Thyroid gland (tissue), 4 donors: ENCODE measurements around the gene P2RY2.

Experiments
- CTCF ChIP-seq, 6 experiments: fragments of 200-600 bp in 3 of 6; fragments of 450-650 bp in 3 of 6; sonication (generic) in 3 of 6; IDR thresholded peaks; one replicate each; pipeline ENCODE4 v1.5.1; 2016 to 2019; ENCODE audit warnings: antibody characterized with exemption in 6 of 6, mild to moderate bottlenecking in 2 of 6, inconsistent platforms in 1 of 6, moderate library complexity in 1 of 6
- POLR2A ChIP-seq, 2 donors: fragments of 450-650 bp; IDR thresholded peaks; one replicate each; pipeline ENCODE4 v1.6.1; 2017; ENCODE audit warnings: antibody characterized with exemption in 2 of 2, mild to moderate bottlenecking in 2 of 2, moderate library complexity in 1 of 2

- TF ChIP-seq CTCF (IDR thresholded peaks at IDR 0.05) (no peak), POLR2A (IDR thresholded peaks at IDR 0.05) (no peak)
These were observed 8.4 kb downstream of the P2RY2 start for GRCh38 chr11:73226297-73227006.
